GM19463 (cell line): ENCODE measurements around the gene WASF2.
A peak's percentile ranks its signal among the peaks of the same experiment; 100 is the strongest.

Experiments used
- ATAC-seq: cut with Tn5 transposase; IDR thresholded peaks from one replicate; pipeline ENCODE4 v1.9.1; 2021; ENCODE audit warnings: mild to moderate bottlenecking, moderate library complexity; ENCODE audit not compliant: unreplicated experiment

The WASF2 gene

GRCh38 chr1:27363766-27364695 lies 125.9 kb downstream of the WASF2 start:
- no peak for ATAC-seq

- ATAC-seq = no peak
Measured at GRCh38 chr1:27361553-27361952, 128.4 kb downstream of the WASF2 start.

- ATAC-seq = no peak
Measured at GRCh38 chr1:27361044-27361402, 128.9 kb downstream of the WASF2 start.

- no peak for ATAC-seq
Measured at GRCh38 chr1:27360159-27361043, 129.6 kb downstream of the WASF2 start.

GRCh38 chr1:27359822-27360158 lies 130.2 kb downstream of the WASF2 start:
- ATAC-seq = no peak

GRCh38 chr1:27358928-27359313 lies 131.0 kb downstream of the WASF2 start:
- no peak for ATAC-seq

GRCh38 chr1:27358038-27358927 lies 131.7 kb downstream of the WASF2 start:
- no peak for ATAC-seq

- peak; percentile 48 for ATAC-seq
Measured at GRCh38 chr1:27357281-27358037, 132.5 kb downstream of the WASF2 start.

GRCh38 chr1:27356619-27357280 lies 133.2 kb downstream of the WASF2 start:
- ATAC-seq = no peak

GRCh38 chr1:27356277-27356618 lies 133.7 kb downstream of the WASF2 start:
- no peak for ATAC-seq

GRCh38 chr1:27355683-27356082 lies 134.3 kb downstream of the WASF2 start:
- no peak for ATAC-seq
